ENCODE results near the gene PTX4. TPM values are rescaled to one million over a fixed set of nuclear protein-coding genes. Genes with fewer than 3 reads are reported as not detected.

The PTX4 gene
- total and polyA plus RNA-seq, 2 donors (not counting 3 experiments of a cell fraction or from before 2014, with no cell fraction given): 0.31 TPM; not detected in 1

DNA sequence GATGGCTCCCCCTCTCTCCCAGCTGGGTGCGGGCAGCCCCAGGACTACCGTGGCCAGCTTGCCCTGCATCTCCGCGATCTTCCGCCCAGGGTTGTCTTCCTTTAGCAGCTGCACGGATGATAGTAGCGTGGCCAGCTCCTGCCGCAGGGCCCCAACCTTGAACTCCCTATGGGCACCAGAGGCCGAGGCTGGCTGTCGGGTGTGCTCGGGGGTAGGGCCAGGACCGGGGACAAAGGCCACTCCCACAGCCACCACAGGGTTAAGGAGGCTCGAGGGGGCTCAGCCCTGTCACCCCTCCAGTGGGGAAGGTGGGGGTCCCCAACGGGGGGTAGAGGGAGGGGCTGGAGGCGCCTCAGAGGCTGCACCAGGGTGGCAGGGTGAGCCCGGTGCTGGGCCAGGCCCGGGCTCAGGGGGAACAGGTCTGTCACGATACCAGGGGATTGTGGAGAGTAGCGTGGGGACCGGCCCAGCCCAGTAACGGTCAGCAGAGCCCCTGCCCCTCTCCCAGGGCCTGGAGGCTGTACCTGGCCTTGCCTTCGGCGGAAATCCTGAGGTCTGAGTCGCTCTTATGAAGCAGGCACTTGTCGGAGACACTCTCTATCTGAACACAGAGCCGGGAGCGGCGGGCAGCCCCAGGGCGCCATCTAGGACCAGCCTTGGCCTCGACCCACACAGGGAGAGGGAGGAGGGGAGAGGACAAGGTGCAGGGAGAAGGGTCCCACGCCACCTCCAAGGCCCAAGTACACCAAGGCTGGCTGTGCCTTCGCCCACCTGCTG is 52.6 kb downstream of the PTX4 start:
- DNase-seq (ENCODE audit: low read depth, low spot score) (no peak), FAIRE-seq (no peak)
- no TSS peak for BruUV-seq (replicated peaks)

More for the DNA sequence above, 52.6 kb downstream of the PTX4 start:
- no peak overlapping the region for H3K9ac ChIP-seq (replicated peaks; ENCODE audit: extremely low read depth, insufficient read depth, low read length)
- no peaks in the 10 kb centered on the region for H4K20me1 ChIP-seq (replicated peaks; ENCODE audit: control insufficient read depth, extremely low read depth, insufficient read depth, low read length)
- ChIA-PET POLR2A (no interaction called here), CTCF (no interaction called here)
- no peaks in the 10 kb centered on the region for H3K9me3 ChIP-seq (replicated peaks; ENCODE audit: control insufficient read depth, insufficient read depth, low read length)
- H3K4me1 ChIP-seq (ENCODE audit: control insufficient read depth, extremely low read depth, insufficient read depth, low read length): no peaks in the 10 kb centered on the region
- H3K4me2 ChIP-seq (ENCODE audit: insufficient read depth, low read length): no peak overlapping the region
- dilution Hi-C loops (cut with MboI; ENCODE audit: extremely low pct_ligation_motif_present, low sequenced_read_pairs): no loop called here
- H3K79me2 ChIP-seq (ENCODE audit: control insufficient read depth, insufficient read depth, low read length): no peaks in the 10 kb centered on the region
- no peak overlapping the region for H3K4me3 ChIP-seq (replicated peaks in 1 of 3; ENCODE audit: insufficient read depth in 1 of 3, low read depth in 1 of 3, low read length in 3 of 3)
- H3K36me3 ChIP-seq (ENCODE audit: control insufficient read depth in 2 of 2, extremely low read depth in 1 of 2, insufficient read depth in 2 of 2, low read length in 2 of 2): no peaks in the 10 kb centered on the region
- TF ChIP-seq MYC (IDR thresholded peaks at IDR 0.05; ENCODE audit: low read depth, low read length) (no peak), POLR2AphosphoS5 (IDR thresholded peaks at IDR 0.05; ENCODE audit: insufficient read depth, low read depth, low read length) (no peak), POLR2A (IDR thresholded peaks at IDR 0.05; ENCODE audit: low read depth, low read length) (no peak)
- no peaks in the 10 kb centered on the region for H3K9me1 ChIP-seq (replicated peaks; ENCODE audit: control insufficient read depth, extremely low read depth, insufficient read depth, low read length)
- intact Hi-C loops (cut with micrococcal nuclease): no loop called here
- no peak overlapping the region for H2AFZ ChIP-seq (ENCODE audit: low read depth, low read length)
- H3K27me3 ChIP-seq (ENCODE audit: control insufficient read depth in 2 of 2, insufficient read depth in 2 of 2, low read length in 2 of 2): no peaks in the 10 kb centered on the region
- no peak overlapping the region for H3K27ac ChIP-seq (ENCODE audit: insufficient read depth, low read depth, low read length)

Other genes starting within 250 kb of the PTX4 start
- not detected in 2 replicates for gene TPSAB1, start 248.2 kb downstream of the PTX4 start, total RNA-seq
- not detected in 2 replicates for gene TPSAB1, start 248.2 kb downstream of the PTX4 start, polyA plus RNA-seq
- gene TPSD1, start 232.9 kb downstream of the PTX4 start, total RNA-seq: not detected in 2 replicates
- gene TPSD1, start 232.9 kb downstream of the PTX4 start, polyA plus RNA-seq: not detected in 2 replicates
- 230 and 233 TPM in 2 replicates for gene UBE2I, start 179.3 kb downstream of the PTX4 start, total RNA-seq
- 121 and 122 TPM in 2 replicates for gene UBE2I, start 179.3 kb downstream of the PTX4 start, polyA plus RNA-seq
- gene BAIAP3, start 155.3 kb downstream of the PTX4 start, total RNA-seq: 0.66 and 0.88 TPM in 2 replicates
- 0.27 and 0.36 TPM in 2 replicates for gene BAIAP3, start 155.3 kb downstream of the PTX4 start, polyA plus RNA-seq
- gene TSR3, start 137.1 kb downstream of the PTX4 start, total RNA-seq: 65.4 and 69.9 TPM in 2 replicates
- gene TSR3, start 137.1 kb downstream of the PTX4 start, polyA plus RNA-seq: 82.7 and 88.7 TPM in 2 replicates
- gene GNPTG, start 137.0 kb downstream of the PTX4 start, total RNA-seq: 51.6 and 56.3 TPM in 2 replicates
- gene GNPTG, start 137.0 kb downstream of the PTX4 start, polyA plus RNA-seq: 109 and 137 TPM in 2 replicates
- 32.8 and 33.0 TPM in 2 replicates for gene UNKL, start 74.2 kb downstream of the PTX4 start, total RNA-seq
- gene UNKL, start 74.2 kb downstream of the PTX4 start, polyA plus RNA-seq: 17.1 and 23.2 TPM in 2 replicates
- 13.4 and 15.1 TPM in 2 replicates for gene UQCC4, start 68.2 kb downstream of the PTX4 start, total RNA-seq
- gene UQCC4, start 68.2 kb downstream of the PTX4 start, polyA plus RNA-seq: 29.3 and 33.3 TPM in 2 replicates
- not detected in 2 replicates for gene PERCC1, start 57.9 kb downstream of the PTX4 start, total RNA-seq
- not detected in 2 replicates for gene PERCC1, start 57.9 kb downstream of the PTX4 start, polyA plus RNA-seq
- 0.25 and 0.75 TPM in 2 replicates for gene CCDC154, start 44.4 kb downstream of the PTX4 start, total RNA-seq
- 0.13 and 0.65 TPM in 2 replicates for gene CCDC154, start 44.4 kb downstream of the PTX4 start, polyA plus RNA-seq
- gene CLCN7, start 13.9 kb downstream of the PTX4 start, total RNA-seq: 89.8 and 94.9 TPM in 2 replicates
- 59.8 and 76.1 TPM in 2 replicates for gene CLCN7, start 13.9 kb downstream of the PTX4 start, polyA plus RNA-seq
- gene TELO2, start 4.4 kb upstream of the PTX4 start, total RNA-seq: 60.5 and 61.6 TPM in 2 replicates
- 30.7 and 32.8 TPM in 2 replicates for gene TELO2, start 4.4 kb upstream of the PTX4 start, polyA plus RNA-seq
- gene TMEM204, start 44.7 kb upstream of the PTX4 start, total RNA-seq: 32.5 and 37.5 TPM in 2 replicates
- 50.7 and 68.8 TPM in 2 replicates for gene TMEM204, start 44.7 kb upstream of the PTX4 start, polyA plus RNA-seq
- 16.6 and 18.9 TPM in 2 replicates for gene IFT140, start 123.1 kb upstream of the PTX4 start, total RNA-seq
- gene IFT140, start 123.1 kb upstream of the PTX4 start, polyA plus RNA-seq: 8.8 and 9.5 TPM in 2 replicates
- gene CRAMP1, start 123.4 kb upstream of the PTX4 start, total RNA-seq: 28.9 and 30.8 TPM in 2 replicates
- gene CRAMP1, start 123.4 kb upstream of the PTX4 start, polyA plus RNA-seq: 20.2 and 21.5 TPM in 2 replicates
- 86.5 and 93.3 TPM in 2 replicates for gene JPT2, start 189.3 kb upstream of the PTX4 start, total RNA-seq
- 30.4 and 35.8 TPM in 2 replicates for gene JPT2, start 189.3 kb upstream of the PTX4 start, polyA plus RNA-seq
- 92.2 and 95.0 TPM in 2 replicates for gene MAPK8IP3, start 217.3 kb upstream of the PTX4 start, total RNA-seq
- 40.7 and 48.6 TPM in 2 replicates for gene MAPK8IP3, start 217.3 kb upstream of the PTX4 start, polyA plus RNA-seq

Measured in endothelial cell of umbilical vein (primary cell).